SK-N-SH treated with all-trans-retinoic acid at 6 μM for 48 hours (cell line): ENCODE results near the gene SYT7.
"Not testable (repeated sequence)": the region's sequence is repeated elsewhere in the genome, so short reads cannot be mapped to it uniquely, and the experiment has no call there.

Source experiments
- ATAC-seq: fragments of 200-7000 bp; cut with Tn5 transposase; 3 replicates; pipeline ENCODE4 v1.9.1; 2020; ENCODE audit warnings: mild to moderate bottlenecking, moderate library complexity
- ARNTL ChIP-seq: fragments of 450-650 bp; formaldehyde crosslinking; IDR thresholded peaks from 2 replicates; pipeline ENCODE4 v1.5.0; 2020; ENCODE audit warnings: low read depth, mild to moderate bottlenecking, moderate library complexity, borderline replicate concordance
- BACH2 ChIP-seq: fragments of 250-450 bp; sonication (Bioruptor Pico); IDR thresholded peaks from 2 replicates; pipeline ENCODE4 v1.9.0; 2021; ENCODE audit warnings: mild to moderate bottlenecking, borderline replicate concordance
- CREB5 ChIP-seq: fragments of 250-450 bp; sonication (Bioruptor Pico); IDR thresholded peaks from 2 replicates; pipeline ENCODE4 v1.5.1; 2020; ENCODE audit warnings: low read depth, mild to moderate bottlenecking, moderate library complexity
- CSDC2 ChIP-seq: fragments of 250-450 bp; sonication (Bioruptor Pico); IDR thresholded peaks from 2 replicates; pipeline ENCODE4 v1.5.0; 2020; ENCODE audit warnings: mild to moderate bottlenecking, moderate library complexity
- CSRNP3 ChIP-seq: fragments of 250-450 bp; sonication (Bioruptor Pico); IDR thresholded peaks from 2 replicates; pipeline ENCODE4 v1.5.1; 2021; ENCODE audit warnings: mild to moderate bottlenecking, moderate library complexity
- ESRRG ChIP-seq: fragments of 250-450 bp; sonication (Bioruptor Pico); IDR thresholded peaks from 2 replicates; pipeline ENCODE4 v1.6.1; 2021; ENCODE audit warnings: mild to moderate bottlenecking
- ISL1 ChIP-seq: fragments of 250-450 bp; sonication (Bioruptor Pico); IDR thresholded peaks from 2 replicates; pipeline ENCODE4 v2.1.2; 2022; ENCODE audit warnings: mild to moderate bottlenecking, moderate library complexity
- OSR1 ChIP-seq: fragments of 250-450 bp; sonication (Bioruptor Pico); IDR thresholded peaks from 2 replicates; pipeline ENCODE4 v1.8.0; 2022; ENCODE audit warnings: moderate library complexity, mild to moderate bottlenecking, inconsistent platforms
- PATZ1 ChIP-seq: fragments of 250-450 bp; sonication (Bioruptor Pico); IDR thresholded peaks from 2 replicates; pipeline ENCODE4 v1.8.0; 2020; ENCODE audit warnings: mild to moderate bottlenecking, moderate library complexity, borderline replicate concordance
- PPARA ChIP-seq: fragments of 250-450 bp; sonication (Bioruptor Pico); IDR thresholded peaks from 2 replicates; pipeline ENCODE4 v1.5.0; 2020; ENCODE audit warnings: mild to moderate bottlenecking, borderline replicate concordance
- TCF4 ChIP-seq: fragments of 250-450 bp; sonication (Bioruptor Pico); IDR thresholded peaks from 2 replicates; pipeline ENCODE4 v1.8.0; 2021; ENCODE audit warnings: mild to moderate bottlenecking, moderate library complexity, borderline replicate concordance
- TSHZ2 ChIP-seq: fragments of 250-450 bp; sonication (Bioruptor Pico); IDR thresholded peaks from 2 replicates; pipeline ENCODE4 v1.5.0; 2020; ENCODE audit warnings: mild to moderate bottlenecking, moderate library complexity
- ZC3H10 ChIP-seq: fragments of 250-450 bp; sonication (Bioruptor Pico); IDR thresholded peaks from 2 replicates; pipeline ENCODE4 v1.5.1; 2021; ENCODE audit warnings: mild to moderate bottlenecking, moderate library complexity
- ZFP3 ChIP-seq: fragments of 250-450 bp; sonication (Bioruptor Pico); IDR thresholded peaks from 2 replicates; pipeline ENCODE4 v1.5.0; 2020; ENCODE audit warnings: mild to moderate bottlenecking, moderate library complexity
- ZFP30 ChIP-seq: fragments of 450-650 bp; formaldehyde crosslinking; IDR thresholded peaks from 2 replicates; pipeline ENCODE4 v1.5.0; 2022; ENCODE audit warnings: mild to moderate bottlenecking, moderate library complexity
- ZNF565 ChIP-seq: fragments of 450-650 bp; formaldehyde crosslinking; conservative IDR thresholded peaks from 2 replicates; pipeline ENCODE4 v1.5.0; 2020; ENCODE audit warnings: low read depth, mild to moderate bottlenecking, moderate library complexity
- ZNF70 ChIP-seq: fragments of 450-650 bp; formaldehyde crosslinking; IDR thresholded peaks from 2 replicates; pipeline ENCODE4 v1.5.0; 2020; ENCODE audit warnings: mild to moderate bottlenecking, moderate library complexity
- ZNF8 ChIP-seq: fragments of 450-650 bp; formaldehyde crosslinking; IDR thresholded peaks from 2 replicates; pipeline ENCODE4 v1.5.0; 2020; ENCODE audit warnings: mild to moderate bottlenecking, moderate library complexity

SYT7 gene

GRCh38 chr11:61472282-61472681 lies 108.6 kb downstream of the SYT7 start:
- TF ChIP-seq ZNF565 (CRISPR knock-in tag) = no peak
- TF ChIP-seq ZNF70 (CRISPR knock-in tag) = no peak
- TF ChIP-seq ISL1 (CRISPR knock-in tag) = no peak
- TF ChIP-seq CSDC2 = no peak
- no peak for TF ChIP-seq CSRNP3 (CRISPR knock-in tag)
- TF ChIP-seq TSHZ2 (CRISPR knock-in tag) = no peak
- no peak for TF ChIP-seq TCF4 (CRISPR knock-in tag)
- TF ChIP-seq ZFP3 = no peak
- no peak for TF ChIP-seq PATZ1 (CRISPR knock-in tag)
- no peak for TF ChIP-seq OSR1 (CRISPR knock-in tag)
- no peak for TF ChIP-seq ZFP30 (CRISPR knock-in tag)
- TF ChIP-seq ZC3H10 (CRISPR knock-in tag) = no peak
- TF ChIP-seq BACH2 (CRISPR knock-in tag) = no peak
- no peak for TF ChIP-seq ESRRG (CRISPR knock-in tag)
- TF ChIP-seq ARNTL (CRISPR knock-in tag) = no peak
- no peak for TF ChIP-seq ZNF8 (CRISPR knock-in tag)
- no peak for TF ChIP-seq CREB5
- no peak for ATAC-seq

GRCh38 chr11:61468002-61468401 lies 112.9 kb downstream of the SYT7 start:
- no peak for ATAC-seq
- TF ChIP-seq ZFP30 (CRISPR knock-in tag) (no peak), TSHZ2 (CRISPR knock-in tag) (no peak), PPARA (CRISPR knock-in tag) (no peak)

GRCh38 chr11:61467602-61468001 lies 113.3 kb downstream of the SYT7 start:
- not testable (repeated sequence) for ATAC-seq
